Liver (tissue), 3 donors: ENCODE data around the gene POU2AF3.

Source experiments
- FOXA1 ChIP-seq: IDR thresholded peaks from 2 replicates; pipeline ENCODE4 v1.6.1; 2016; ENCODE audit warnings: antibody characterized with exemption
- JUND ChIP-seq, 2 donors: IDR thresholded peaks; 2 replicates each; pipeline ENCODE4 v1.6.1; 2016; ENCODE audit warnings: antibody characterized with exemption in 2 of 2
- RXRA ChIP-seq, 2 donors: IDR thresholded peaks; 2 replicates each; pipeline ENCODE4 v1.6.1; 2017 to 2018; ENCODE audit warnings: antibody characterized with exemption in 2 of 2, mild to moderate bottlenecking in 1 of 2
- SP1 ChIP-seq: IDR thresholded peaks from 2 replicates; pipeline ENCODE4 v1.6.1; 2018; ENCODE audit warnings: antibody characterized with exemption, mild to moderate bottlenecking
- TAF1 ChIP-seq: conservative IDR thresholded peaks from 2 replicates; pipeline ENCODE4 v1.6.1; 2016; ENCODE audit warnings: antibody characterized with exemption, mild to moderate bottlenecking
- YY1 ChIP-seq: IDR thresholded peaks from 2 replicates; pipeline ENCODE4 v1.6.1; 2016; ENCODE audit warnings: antibody characterized with exemption, mild to moderate bottlenecking
- TF ChIP-seq, protein P1 (sequence below): fragments of 150-350 bp; IDR thresholded peaks from 2 replicates; pipeline ENCODE4 v1.5.1; 2017; ENCODE audit warnings: improper control_type of control experiment, low read depth, low read length; ENCODE audit not compliant: missing input control
- TF ChIP-seq, protein P2 (sequence below): IDR thresholded peaks from 2 replicates; pipeline ENCODE4 v1.6.1; 2016; ENCODE audit warnings: antibody characterized with exemption
- TF ChIP-seq, protein P3 (sequence below): IDR thresholded peaks from 2 replicates; pipeline ENCODE4 v1.6.1; 2016; ENCODE audit warnings: antibody characterized with exemption, mild to moderate bottlenecking
- donor health status: healthy.
- donor health status: healthy.

DNA sequence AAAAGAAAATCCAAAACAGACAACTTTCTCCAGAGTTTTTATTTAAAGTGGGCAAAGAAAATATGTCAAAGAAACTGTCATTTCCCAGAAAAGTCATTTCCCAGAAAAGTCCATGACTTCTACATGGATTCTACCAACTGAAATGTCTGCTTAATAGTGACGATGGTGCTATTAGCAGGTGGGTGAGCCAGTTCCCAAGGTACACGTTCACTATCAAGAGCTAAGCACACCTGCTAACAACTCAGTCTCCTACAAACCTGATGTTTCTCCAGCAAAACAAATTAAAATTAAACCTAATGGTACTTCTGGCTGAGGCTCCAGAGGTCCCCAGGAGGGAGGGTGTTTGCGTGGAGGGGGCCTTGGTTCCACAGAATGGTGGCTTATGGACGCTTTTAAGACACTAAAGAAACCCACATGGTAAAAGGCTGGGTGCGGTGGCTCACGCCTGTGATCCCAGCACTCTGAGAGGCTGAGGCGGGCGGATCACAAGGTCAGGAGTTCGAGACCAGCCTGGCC lies 53.9 kb downstream of the POU2AF3 start:
- TF ChIP-seq, protein P1, sequence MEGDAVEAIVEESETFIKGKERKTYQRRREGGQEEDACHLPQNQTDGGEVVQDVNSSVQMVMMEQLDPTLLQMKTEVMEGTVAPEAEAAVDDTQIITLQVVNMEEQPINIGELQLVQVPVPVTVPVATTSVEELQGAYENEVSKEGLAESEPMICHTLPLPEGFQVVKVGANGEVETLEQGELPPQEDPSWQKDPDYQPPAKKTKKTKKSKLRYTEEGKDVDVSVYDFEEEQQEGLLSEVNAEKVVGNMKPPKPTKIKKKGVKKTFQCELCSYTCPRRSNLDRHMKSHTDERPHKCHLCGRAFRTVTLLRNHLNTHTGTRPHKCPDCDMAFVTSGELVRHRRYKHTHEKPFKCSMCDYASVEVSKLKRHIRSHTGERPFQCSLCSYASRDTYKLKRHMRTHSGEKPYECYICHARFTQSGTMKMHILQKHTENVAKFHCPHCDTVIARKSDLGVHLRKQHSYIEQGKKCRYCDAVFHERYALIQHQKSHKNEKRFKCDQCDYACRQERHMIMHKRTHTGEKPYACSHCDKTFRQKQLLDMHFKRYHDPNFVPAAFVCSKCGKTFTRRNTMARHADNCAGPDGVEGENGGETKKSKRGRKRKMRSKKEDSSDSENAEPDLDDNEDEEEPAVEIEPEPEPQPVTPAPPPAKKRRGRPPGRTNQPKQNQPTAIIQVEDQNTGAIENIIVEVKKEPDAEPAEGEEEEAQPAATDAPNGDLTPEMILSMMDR, result no peak
- no peak for TF ChIP-seq YY1
- TF ChIP-seq, protein P2, sequence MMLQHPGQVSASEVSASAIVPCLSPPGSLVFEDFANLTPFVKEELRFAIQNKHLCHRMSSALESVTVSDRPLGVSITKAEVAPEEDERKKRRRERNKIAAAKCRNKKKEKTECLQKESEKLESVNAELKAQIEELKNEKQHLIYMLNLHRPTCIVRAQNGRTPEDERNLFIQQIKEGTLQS, result no peak
- no peak for TF ChIP-seq SP1
- TF ChIP-seq TAF1, result no peak
- TF ChIP-seq RXRA (IDR thresholded peaks at IDR 0.05), result no peak
- TF ChIP-seq FOXA1, result no peak
- TF ChIP-seq, protein P3, sequence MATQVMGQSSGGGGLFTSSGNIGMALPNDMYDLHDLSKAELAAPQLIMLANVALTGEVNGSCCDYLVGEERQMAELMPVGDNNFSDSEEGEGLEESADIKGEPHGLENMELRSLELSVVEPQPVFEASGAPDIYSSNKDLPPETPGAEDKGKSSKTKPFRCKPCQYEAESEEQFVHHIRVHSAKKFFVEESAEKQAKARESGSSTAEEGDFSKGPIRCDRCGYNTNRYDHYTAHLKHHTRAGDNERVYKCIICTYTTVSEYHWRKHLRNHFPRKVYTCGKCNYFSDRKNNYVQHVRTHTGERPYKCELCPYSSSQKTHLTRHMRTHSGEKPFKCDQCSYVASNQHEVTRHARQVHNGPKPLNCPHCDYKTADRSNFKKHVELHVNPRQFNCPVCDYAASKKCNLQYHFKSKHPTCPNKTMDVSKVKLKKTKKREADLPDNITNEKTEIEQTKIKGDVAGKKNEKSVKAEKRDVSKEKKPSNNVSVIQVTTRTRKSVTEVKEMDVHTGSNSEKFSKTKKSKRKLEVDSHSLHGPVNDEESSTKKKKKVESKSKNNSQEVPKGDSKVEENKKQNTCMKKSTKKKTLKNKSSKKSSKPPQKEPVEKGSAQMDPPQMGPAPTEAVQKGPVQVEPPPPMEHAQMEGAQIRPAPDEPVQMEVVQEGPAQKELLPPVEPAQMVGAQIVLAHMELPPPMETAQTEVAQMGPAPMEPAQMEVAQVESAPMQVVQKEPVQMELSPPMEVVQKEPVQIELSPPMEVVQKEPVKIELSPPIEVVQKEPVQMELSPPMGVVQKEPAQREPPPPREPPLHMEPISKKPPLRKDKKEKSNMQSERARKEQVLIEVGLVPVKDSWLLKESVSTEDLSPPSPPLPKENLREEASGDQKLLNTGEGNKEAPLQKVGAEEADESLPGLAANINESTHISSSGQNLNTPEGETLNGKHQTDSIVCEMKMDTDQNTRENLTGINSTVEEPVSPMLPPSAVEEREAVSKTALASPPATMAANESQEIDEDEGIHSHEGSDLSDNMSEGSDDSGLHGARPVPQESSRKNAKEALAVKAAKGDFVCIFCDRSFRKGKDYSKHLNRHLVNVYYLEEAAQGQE, result no peak
- no peak for TF ChIP-seq JUND (IDR thresholded peaks at IDR 0.05)
